Stimulated activated CD8-positive, alpha-beta memory T cell treated with anti-CD3 and anti-CD28 coated beads, Interleukin-12 subunit alpha, Interleukin-12 subunit beta, amount 100 ng/mL, for 1 hour (primary cell): ENCODE results near the gene EXT2.

Source experiments
- DNase-seq: peaks from one replicate; pipeline ENCODE4 v3.0.0-alpha.2; 2020; ENCODE audit warnings: low read depth

The EXT2 gene

DNA sequence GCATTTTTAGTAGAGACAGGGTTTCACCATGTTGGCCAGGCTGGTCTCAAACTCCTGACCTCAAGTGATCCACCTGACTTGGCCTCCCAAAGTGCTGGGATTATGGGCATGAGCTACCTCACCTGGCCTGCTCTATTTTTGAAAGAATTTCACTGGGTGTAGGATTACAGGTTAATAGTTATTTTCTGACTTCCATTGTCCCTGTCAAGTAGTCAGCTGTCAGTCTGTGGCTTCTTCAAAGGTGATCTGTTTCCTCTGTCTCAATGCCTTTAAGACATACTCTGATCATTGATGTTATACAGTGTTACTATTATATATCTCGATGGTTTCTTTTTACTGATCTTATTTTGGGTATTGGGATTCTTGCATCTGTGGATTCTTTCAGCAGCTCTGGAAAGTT, 10.1 kb upstream of the EXT2 start:
- no peak for DNase-seq

DNA sequence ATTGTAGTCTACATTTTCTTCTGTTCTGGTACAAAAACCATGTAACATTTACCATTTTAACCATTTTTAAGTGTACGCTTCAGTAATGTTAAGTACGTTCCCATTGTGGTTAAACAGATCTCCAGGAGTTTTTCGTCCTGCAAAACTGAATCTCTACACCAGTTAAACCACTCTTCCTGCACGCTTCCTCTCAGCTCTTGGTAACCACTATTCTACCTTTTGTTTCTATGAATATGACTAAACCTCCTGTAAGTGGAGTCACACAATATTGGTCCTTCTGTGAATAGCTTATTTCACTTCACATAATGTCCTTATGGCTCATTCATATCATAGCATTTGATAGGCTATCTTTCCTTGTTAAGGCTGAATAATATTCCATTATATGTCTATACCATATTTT, 7.1 kb upstream of the EXT2 start:
- DNase-seq, result no peak

DNA sequence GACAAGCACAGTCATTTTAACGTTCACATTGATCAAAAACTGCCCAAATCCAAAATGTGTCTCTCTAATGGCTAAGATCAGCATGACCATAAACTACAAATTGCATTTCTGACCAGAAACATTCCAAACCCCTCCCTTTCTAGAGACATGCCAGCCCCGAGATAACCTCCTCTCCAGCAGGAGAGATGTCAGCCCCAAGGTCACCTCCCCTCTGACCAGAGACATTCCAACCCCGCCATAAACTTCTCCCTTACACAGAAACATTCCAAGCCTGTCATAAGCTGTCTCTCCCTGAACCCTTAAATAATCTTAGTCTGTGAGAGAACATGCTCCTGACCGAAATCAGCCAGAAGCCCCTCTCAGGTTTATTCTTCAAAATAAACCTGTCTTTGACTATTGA, 6.6 kb upstream of the EXT2 start:
- DNase-seq, result no peak

DNA sequence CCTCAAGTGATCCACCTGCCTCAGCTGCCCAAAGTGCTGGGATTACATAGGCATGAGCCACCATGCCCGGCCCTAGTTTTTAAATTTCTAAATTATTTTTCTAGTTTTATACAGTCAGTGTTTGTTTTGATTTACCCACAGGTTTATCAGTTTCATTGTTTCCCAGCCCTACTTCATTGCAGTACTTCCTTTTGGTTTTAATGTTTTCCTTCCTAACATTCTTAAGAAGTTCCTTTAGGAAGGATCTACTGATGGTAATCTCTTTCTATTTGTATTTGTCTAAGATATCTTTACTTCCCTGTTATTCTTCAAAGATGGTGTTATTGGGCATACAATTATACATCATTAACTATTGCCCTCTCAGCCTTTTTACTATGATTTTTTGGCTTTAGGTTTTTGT, 4.9 kb upstream of the EXT2 start:
- DNase-seq, result no peak

DNA sequence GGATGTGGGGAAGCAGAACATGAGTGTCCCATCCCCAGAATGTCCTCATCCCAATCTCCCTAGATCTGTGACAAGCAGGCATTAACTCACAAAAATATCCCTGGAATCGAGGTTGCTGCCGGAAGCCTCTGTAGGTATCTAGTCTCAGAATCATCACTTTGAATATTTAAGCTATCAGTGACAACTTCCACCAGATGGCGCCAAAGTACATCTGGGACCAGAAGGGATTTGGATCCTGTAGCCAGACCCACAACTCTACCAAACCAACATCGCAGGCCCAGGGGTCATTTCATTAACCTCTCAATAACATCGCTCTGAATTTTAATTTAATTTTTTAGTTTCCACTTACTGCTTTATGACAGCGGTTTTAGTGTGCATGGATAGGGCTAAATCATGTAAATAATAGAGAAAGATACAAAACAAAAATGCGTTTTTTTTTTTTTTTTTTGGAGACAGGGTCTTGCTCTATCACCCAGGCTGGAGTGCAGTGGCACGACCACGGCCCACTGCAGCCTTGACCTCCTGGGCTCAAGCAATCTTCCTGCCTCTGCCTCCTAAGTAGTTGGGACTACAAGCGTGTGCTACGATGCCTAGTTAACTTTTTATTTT, 1.1 kb upstream of the EXT2 start:
- DNase-seq, result peak; percentile 75

DNA sequence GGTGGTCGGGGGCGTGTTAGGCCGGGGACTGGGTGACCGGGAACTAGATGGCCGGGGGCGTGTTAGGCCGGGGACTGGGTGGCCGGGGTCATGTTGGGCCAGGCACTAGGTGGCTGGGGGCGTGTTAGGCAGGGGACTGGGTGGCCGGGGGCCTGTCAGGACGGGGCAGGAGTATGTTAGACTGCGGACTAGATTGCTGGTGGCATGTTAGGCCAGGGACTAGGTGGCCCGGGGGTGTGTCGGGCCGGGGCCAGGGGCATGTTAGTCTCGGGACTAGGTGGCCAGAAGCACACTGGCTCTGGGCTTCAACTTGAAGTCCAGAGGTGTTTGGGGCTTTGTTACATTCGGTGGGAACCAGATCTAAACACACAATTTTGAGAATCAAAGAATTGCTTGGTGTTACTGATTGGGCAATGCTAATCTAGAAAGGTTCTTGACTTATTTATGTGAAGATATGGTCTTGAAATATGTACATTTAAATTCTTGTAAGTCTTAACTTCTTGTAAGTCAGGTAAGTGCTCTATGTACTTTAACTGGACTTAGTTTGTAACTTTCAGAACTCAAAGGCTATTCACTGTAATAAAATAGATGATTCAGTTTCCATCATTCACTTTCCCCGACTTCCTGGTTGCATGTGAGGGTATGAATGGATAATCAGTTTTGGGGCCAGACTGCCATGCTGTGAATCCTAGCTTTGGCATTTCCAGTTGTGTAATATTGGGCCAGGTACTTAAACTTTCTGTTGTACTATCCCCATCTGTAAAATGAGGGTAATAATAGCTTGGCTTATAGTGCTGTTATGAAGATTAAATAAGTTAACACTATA, 1.1 kb downstream of the EXT2 start:
- DNase-seq, result no peak

DNA sequence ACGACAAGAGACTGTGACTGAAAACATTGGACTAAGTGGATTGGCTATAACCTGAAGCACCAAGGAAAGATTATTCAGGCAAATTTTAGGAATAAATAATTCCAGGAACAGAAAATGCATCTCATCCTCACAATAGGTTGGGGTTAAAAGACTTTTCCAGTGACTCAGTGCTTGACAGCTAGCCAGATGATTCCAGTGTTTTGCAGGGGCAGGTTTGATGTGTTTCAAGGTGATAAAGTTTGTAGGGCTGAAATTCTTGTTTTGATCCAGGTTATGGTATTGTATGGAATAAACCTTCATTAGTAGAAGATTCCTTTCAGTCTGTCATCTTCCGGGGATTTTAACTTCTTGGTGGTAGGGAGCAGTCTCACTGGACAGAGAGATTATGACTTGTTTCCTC, 2.3 kb downstream of the EXT2 start:
- DNase-seq, result no peak

DNA sequence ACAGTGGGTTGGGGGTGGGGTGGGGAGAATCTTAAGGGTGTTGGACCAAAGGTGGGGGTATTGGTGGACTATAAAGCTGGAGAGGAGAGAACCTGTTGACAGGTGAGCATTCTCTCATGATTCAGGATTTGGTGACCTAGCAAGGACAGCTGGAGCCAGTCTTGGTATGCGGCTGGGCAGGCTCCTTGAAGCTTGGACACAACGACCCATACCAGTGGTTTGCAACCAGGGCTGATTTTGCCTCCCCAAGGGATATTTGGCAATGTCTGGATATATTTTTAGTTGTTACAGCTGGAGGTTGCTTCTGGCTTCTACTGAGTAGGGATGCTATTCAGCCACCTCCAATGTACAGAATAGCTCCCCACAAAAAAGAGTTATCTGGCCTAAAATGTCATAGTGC, 5.6 kb downstream of the EXT2 start:
- DNase-seq, result no peak

DNA sequence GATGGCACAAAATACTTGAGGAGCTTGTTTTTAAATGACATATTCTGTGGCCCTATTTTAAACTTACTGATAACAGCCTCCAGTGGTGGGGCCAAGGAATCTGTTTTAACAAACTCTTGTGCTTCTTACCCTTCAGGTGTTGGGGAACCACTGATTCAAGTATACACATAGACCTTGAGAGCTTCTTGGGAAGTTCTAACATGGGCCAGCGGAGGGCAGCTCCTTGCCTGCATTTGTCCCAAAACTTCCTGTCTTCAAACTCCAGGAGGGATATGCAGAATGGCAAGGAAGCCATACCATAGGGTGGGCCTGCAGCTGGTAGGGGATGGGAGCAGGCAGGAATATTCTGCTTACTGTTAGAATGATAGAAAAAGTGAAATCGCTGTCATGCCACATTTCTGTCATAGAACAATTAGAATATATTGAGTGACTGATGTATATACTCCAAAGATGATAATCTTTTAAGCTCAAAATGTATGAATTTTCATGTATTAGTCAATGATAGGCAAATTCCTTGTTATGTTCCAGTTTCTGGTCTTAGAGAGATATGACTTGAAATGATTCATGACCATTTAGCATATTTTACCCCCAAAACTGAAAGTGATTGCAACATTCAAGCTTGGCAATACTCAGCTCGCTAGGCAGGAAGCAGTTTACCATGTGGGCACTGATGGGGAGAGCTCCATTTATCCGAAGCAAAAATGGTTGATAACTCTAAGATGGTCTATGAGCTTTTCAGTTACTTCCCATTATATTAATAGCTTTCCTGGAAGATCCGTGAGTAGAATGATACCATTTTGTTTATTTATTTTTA, 9.2 kb downstream of the EXT2 start:
- no peak for DNase-seq

DNA sequence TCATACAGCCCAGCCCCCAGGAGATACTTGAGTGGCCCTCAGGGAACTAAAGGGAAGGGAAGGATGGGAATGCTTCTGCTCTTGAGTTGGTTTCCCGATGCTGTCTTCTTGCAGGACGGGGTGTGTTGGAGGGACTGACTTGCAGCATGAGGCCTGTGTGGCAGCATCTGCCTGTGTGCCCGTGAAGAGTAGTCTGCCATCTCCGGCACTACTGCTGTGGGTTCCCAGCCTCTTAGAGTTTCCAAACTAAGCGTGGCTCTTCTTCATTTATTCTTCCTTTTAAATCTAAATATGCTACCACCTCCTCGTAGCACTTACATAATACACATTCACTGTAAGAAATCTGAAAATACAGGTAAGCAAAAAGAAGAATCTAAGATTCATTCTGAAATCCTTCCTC, 12.8 kb downstream of the EXT2 start:
- DNase-seq, result no peak

DNA sequence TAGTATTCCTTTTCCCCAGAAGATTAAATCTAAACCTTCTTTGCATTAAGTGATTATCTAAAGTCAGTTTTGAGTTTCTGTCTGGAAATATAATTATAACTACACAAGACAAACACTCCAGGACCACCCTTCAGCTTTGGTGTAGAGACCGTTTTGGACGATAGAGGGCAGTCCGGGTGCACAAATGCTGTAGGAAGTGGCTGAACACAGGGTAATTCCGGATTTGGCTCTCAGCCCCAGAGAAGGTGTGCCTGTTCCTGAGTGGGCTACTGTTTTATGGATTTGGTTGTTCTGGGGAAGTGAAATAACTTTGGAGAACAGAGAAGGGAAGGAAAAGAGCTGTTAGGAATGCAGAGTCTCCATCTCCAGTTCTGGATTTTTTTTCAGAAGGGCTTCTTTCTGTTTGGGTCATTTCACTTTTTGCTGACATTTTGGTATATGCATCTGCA, 14.8 kb downstream of the EXT2 start:
- DNase-seq, result peak; percentile 37

DNA sequence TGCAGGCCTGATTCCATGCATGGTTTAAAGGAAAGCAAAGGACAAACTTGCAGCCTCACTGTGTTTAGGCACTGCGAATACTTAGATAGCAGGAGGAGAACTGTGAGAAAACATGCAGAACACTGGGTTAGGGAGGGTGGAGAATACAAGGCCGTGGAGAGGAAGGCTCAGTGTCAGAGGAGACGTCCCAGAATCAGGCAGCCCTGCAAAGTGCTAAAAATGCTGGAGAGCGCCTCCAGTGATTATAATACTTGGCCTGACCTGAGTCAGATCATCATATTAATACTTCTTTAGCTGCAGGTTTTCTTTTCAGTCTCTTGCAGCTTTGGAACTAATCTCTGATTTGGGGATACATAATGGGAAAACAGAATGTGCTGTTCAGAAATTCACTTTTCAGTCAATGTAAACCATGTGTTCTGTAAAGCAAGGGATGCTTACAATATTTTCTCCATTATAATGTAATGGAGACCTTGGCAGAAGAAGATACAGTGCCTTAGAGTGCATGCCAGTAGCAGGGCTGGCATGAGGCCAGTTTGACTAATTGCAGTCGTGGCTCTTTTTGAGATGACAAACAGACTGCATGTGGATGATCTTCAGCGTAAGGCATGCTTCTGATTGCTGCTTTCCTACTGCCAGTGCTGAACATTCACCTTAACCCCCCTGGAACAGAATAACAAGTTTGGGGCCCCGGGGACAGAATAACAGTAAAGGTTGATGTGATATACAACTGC, 16.8 kb downstream of the EXT2 start:
- no peak for DNase-seq

DNA sequence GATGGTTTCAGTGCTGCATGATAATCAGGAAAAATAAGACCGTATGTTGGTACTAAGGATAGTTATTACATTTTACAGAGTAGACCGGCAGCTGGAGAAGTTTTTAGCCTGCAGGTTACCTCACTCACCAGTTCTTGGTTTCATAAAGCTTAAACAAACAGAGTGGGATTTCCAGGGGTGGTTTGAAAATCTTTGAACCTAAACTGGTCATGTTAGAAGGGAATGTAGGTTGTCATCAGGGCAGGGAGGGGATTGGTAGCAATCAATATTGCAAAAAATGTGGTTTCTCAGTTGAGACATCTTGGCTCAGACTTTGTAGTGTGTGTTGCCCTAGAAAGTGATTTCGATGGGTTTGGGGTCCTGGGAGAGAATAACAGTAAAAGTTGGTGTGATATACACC, 17.5 kb downstream of the EXT2 start:
- no peak for DNase-seq

DNA sequence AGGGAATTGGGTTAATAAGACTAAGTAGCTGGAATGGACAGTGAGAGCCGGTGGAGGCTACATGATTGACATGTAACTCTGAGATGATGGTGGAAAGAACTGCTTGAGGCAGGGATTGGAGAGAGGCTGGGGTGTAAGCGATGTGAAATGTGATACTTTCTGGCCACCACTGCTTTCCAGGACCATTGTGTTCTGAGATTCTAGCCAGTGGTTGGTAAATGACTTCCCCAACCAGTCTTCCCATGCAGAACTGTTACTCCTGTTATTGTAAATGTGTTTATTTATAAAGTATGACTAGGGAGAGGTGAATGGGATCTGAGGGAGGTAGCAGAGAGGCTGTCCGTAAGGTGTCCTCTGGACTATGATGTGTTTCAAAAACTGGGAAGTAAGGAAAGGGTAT, 18.1 kb downstream of the EXT2 start:
- no peak for DNase-seq

DNA sequence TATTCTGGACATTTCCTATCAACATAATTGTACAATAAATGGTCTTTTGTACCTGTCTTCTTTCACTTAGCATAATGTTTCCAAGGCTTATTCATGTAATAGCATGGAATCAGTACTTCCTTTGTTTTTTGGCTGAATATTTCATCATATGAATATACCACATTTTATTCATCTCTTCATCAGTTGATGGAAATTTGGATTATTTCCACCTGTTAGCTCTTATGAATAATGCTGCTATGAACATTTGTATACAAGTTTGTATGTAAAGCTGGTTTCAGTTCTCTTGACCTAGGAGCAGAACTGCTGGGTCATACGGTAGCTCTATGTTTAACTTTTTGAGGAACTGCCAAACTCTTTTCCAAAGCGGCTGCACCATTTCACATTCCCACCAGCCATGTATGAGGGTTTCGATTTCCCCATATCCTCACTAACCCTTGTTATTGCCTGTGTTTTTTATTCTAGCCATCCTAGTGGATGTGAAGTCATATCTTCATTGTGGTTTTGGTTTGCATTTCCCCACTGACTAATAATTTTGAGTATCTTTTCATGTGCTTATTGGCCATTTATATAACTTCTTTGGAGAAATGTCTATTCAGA, 20.9 kb downstream of the EXT2 start:
- DNase-seq, result no peak

DNA sequence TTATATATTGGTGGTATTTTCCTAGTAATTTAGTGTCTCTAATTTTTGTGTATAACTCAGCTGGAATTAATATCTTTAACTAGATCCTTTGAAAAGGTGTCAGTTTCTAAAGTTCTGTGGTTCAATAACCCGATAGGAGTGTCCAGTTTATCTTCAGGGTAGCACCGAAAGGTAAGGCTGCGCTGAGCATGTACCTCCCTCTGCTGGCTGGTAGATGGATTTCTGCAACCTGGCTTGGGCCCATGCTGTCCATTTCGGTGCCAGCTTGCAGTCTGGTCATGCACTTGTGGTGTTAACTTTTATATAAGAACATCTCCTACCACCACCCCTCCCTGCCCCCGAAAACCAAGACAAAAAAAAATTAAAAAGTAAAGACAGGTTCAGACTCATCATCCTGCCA, 24.7 kb downstream of the EXT2 start:
- DNase-seq, result no peak

DNA sequence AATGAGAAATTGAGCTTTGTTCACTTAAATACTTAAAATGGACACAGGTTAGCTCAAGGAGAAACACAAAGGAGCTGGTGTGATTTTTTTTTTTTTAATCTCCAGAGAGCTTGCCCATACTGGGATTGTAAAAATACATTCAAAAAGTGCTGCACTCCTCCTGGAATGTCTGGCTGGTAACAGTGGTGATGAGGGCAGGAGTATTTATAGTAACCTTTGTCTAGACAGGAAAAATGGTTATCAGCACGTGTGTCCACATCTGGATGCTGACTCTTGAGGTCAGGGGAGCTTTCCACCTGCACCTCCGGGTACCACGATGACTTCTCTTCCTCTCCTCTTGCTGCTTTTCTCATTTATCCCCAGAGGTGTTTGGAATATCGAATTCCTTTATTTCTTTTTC, 30.1 kb downstream of the EXT2 start:
- no peak for DNase-seq

DNA sequence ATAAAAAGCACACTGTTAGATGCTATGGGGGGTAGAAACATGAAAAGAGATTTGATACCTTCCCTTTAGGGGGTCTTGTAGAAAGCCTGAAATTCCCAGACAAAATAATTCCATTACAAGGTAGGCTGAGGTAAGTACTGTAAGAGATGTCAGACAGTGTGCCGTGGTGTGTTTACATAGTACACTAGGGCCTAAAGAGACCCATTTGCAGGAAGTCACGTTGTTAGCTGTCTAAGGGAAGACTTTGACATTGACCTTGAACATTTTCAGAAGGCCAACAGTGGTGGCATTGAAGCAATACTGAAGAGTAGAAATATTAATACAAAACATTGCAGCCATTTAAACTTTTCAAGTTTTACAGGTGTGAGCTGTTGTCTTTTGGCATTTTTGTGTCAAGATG, 30.8 kb downstream of the EXT2 start:
- DNase-seq, result no peak

DNA sequence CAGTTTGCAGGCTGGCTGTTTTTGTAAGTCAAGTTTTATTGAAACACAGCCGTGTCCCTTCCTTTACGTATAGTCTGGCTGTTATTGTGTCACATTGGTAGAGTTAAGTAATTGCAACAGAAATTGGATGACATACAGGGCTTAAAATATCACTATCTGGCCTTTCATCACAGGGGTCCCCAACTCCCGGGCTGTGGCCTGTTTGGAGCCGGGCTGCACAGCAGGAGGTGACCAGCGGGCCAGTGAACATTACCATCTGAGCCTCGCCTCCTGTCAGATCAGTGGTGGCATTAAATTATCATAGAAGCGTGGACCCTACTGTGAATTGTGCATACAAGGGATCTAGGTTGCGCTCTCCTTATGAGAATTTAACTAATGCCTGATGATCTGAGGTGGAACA, 31.7 kb downstream of the EXT2 start:
- DNase-seq, result no peak

DNA sequence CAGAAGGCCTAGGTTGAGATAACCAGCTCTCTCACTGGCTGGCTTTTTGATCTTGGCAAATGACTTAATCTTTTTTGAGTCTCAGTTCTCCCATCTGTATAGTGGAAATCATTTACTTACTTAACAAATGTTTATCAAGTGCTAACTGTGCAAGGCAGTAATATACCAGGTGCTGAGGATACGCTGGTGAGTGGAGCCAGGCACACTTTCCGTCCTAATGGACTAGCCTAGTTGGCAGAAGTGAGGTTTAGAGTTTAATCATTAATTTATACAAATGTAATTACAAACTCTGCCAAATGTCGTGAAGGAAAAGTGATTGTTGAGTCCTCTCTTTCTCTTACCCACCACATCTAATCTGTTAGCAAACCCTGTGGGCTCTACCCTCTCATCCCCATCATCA, 33.3 kb downstream of the EXT2 start:
- DNase-seq, result no peak

DNA sequence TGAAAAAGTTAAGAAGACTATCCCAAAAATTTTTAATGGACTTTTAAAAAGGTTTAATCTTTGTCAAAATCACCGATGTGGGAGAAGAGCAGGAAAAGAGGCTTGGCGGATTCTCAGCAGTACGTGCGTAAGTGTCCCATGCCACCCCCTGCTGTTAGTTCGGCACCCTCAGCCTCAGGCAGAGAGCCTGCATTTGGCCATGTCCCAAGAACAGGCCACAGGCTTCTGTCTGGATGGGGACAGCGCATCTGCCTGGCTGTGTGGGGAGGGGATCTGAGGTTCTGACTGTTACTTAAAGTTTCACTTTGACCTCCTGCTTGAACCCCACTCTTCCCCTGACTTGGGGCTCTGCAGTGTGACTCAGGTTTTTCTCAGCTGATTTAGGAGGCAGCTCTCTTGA, 35.3 kb downstream of the EXT2 start:
- DNase-seq, result no peak

DNA sequence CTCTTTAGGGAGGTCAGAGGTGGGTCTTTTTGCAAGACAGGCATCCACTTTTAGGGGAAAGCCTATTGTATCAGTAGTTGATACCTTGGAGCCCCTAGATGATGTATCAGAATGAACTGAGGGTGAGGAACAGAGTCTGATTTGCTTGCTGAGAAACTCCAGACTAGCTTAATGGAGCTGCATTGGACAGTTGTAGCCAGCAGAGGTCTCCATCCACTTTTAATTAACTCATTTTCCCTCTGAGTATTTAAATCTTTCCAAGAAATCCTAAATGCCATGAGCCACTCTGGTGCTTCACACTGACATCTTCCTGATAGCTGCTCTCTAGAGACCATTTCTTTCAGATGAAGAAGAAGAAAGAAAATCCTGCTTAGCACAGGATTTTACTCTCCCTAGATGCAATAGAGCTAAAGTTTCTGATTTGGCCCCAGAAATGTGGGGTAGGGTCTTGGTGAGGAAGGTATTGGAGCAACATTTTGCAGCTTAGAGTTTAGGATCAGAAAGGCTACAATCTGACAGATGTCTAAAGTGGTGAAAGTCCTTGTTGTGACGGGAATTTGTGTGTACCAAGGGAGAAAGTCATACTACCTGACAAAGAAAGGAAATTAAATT, 38.0 kb downstream of the EXT2 start:
- no peak for DNase-seq
